GM12801 (cell line): Measurements from ENCODE around the gene ATP10A.

Source experiments
- TF ChIP-seq, protein P1 (sequence below): IDR thresholded peaks from one replicate; pipeline ENCODE4 v1.5.1; 2011; ENCODE audit warnings: control low read depth; ENCODE audit not compliant: insufficient read length; ENCODE audit errors: extremely low read depth

The ATP10A gene

DNA sequence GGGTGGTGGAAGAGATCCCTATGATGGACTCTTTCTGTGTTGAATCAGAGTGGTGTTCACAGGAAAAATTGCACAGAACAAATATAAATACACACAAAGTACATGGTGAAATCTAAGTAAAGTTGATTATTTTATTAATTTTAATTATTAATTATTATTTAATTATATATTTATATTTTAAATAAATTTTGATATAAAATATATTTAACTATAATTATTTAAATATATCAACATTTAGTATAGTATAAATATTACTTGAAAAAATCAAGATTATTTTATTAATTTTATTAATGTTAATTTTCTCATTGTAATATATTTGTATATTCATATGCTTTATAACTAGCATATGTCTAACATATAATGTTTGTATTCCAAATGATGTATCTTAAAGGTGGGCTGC is 11.3 kb upstream of the ATP10A start:
- TF ChIP-seq, protein P1, sequence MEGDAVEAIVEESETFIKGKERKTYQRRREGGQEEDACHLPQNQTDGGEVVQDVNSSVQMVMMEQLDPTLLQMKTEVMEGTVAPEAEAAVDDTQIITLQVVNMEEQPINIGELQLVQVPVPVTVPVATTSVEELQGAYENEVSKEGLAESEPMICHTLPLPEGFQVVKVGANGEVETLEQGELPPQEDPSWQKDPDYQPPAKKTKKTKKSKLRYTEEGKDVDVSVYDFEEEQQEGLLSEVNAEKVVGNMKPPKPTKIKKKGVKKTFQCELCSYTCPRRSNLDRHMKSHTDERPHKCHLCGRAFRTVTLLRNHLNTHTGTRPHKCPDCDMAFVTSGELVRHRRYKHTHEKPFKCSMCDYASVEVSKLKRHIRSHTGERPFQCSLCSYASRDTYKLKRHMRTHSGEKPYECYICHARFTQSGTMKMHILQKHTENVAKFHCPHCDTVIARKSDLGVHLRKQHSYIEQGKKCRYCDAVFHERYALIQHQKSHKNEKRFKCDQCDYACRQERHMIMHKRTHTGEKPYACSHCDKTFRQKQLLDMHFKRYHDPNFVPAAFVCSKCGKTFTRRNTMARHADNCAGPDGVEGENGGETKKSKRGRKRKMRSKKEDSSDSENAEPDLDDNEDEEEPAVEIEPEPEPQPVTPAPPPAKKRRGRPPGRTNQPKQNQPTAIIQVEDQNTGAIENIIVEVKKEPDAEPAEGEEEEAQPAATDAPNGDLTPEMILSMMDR: no peak

DNA sequence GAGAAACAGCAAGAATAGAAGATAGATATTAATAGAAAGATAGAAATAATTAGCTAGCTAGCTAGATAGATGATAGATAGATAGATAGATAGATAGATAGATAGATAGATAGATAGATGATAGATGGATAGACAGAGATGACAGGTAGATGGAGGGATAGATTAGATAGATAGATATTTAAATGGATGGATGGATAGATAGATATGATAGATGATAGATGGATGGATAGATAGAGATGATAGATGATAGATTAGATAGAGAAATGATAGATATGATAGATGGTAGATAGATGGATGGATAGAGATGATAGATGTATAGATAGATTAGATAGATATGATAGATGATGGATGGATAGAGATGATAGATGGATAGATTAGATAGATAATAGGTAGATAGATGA is 8.3 kb upstream of the ATP10A start:
- TF ChIP-seq, protein P1: no peak

DNA sequence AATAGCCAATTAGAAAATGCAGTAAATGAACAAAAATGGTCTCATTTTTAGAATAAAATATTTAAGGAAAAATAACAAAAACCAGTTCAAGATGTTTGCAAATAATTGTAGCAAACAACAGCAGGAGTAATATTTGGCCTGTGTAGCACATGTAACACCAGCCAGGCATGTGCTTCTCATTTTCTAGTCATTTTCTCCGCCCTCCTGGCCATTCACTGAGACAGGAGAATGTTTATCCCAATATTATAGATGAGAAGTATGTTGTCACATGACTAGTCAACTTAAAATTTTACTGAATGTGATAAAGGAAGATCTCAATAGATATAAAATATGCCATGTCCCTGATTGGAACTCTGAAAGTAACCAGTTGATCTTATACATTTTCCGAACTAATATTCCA is 7.8 kb upstream of the ATP10A start:
- TF ChIP-seq, protein P1: no peak

DNA sequence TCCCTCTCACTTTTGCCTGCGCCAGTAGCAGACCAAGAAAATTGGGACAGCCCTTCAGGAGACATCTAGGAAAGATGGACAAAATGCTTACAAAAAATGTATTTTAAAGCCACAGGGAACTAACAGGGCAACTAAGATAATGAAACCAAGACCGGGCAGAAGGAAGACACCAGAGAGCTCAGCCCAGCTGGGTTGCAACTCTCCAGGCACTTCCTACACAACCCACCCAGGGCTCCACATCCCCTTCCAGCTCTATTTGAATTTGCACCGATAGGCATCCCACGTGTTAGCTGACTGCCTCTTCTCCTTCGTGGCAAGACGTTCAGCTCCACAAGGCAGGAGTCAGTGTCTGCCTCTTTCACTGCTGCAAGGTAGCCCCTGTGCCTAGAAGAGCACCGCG is 6.6 kb upstream of the ATP10A start:
- TF ChIP-seq, protein P1: no peak

DNA sequence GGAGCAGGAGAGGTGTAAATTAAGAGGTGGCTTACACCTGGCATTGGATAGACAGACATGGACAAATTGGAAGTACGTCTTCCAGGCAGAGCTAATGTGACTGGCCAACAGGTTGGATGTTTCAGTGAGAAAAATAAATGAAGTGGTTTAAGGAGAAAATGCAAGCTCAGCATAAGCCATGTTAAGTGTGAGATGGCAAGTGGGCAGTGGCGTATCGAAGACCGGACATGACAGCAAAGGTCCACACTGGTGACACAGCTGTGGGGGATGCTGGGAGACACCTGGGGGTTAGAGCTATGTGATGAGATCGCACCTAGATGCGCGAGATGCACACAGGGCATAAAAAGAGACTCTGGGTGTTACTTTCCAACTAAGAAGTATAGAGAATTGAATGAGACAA is 3.7 kb upstream of the ATP10A start:
- TF ChIP-seq, protein P1: no peak

DNA sequence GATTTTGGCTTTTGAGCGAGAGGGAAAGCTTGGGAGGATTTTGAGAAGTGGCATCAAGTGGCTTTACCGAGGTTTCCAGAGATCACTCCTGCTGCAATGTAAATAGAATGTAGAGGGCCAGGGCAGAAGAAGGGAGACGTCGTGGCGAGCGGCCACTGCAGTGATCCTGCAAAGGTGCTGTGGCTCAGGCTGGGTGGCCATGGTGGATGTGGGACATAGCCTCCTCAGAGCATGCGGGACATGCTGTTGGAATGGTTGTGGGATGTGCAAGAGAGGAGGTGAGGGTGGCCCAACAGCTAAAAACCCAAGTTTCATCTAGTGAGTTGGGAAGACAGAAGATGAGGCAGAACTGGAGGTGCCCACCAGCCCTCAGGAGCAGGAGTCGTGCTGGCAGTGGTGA is 3.1 kb upstream of the ATP10A start:
- TF ChIP-seq, protein P1: no peak

DNA sequence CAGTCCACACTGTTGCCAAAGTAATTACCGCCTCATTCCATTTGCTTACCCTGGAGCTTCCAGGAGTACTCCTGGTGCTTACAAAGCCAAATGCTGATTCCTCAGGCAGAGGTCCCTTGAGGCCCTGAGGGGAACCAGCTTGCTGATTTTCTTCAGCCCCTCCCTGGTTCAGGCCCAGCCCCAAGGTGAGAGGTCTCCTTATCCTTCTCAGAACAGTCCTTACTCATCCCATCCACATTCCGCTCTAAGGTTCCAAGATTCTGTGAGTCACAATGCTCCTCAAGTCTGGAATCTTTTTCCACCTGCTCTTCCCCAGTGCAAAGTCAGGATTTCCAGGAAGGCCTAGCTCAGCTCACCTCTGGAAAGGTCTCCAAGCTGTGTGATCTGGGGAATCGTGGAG is 1.8 kb upstream of the ATP10A start:
- TF ChIP-seq, protein P1: no peak
